ENCODE data around the gene CAMTA1.

DNA sequence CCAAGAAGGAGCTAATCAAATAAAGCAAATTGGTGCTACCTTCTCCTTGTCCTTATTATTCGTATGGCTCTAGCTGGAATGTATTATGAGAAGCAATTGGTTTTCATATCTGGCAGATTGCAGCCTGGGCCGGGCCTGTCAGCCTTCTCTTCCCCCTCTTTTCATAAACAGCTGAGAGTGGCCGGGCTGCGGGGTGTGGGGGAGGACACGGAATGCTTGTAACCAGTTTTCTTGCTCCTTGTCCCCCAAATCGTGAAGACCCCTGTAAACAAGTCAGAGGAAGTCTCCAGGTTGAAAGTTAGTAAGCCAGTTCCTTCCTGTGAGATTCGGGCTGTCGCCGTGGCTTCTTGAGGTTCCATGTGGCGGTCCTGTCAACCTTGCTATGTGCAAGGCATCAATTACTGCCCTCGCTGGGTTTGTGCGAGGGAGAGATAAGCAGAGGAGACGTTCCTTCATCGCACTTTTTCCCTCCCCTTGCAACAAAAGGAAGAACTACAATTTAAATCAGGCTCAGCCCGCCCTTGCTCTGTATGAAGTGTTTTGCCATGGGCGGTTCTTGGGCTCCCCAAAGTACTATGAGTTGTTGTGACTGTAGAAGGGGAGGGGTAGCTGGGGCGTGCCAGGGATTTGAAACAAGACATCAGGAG lies 450.7 kb downstream of the CAMTA1 start:
- TF ChIP-seq SP1 (IDR thresholded peaks at IDR 0.05) = no peak
- TF ChIP-seq HDGF (IDR thresholded peaks at IDR 0.05; ENCODE audit: borderline replicate concordance) = no peak
- no peak for TF ChIP-seq FOXA1 (IDR thresholded peaks at IDR 0.05)
- no peak for TF ChIP-seq ELF4 (IDR thresholded peaks at IDR 0.05)
- TF ChIP-seq CTBP1 (IDR thresholded peaks at IDR 0.05; ENCODE audit: borderline replicate concordance) = no peak
- TF ChIP-seq, protein P1, sequence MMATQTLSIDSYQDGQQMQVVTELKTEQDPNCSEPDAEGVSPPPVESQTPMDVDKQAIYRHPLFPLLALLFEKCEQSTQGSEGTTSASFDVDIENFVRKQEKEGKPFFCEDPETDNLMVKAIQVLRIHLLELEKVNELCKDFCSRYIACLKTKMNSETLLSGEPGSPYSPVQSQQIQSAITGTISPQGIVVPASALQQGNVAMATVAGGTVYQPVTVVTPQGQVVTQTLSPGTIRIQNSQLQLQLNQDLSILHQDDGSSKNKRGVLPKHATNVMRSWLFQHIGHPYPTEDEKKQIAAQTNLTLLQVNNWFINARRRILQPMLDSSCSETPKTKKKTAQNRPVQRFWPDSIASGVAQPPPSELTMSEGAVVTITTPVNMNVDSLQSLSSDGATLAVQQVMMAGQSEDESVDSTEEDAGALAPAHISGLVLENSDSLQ (IDR thresholded peaks at IDR 0.05) = no peak
- TF ChIP-seq ARNT (IDR thresholded peaks at IDR 0.05) = no peak
- TF ChIP-seq BHLHE40 (IDR thresholded peaks at IDR 0.05; ENCODE audit: borderline replicate concordance) = no peak
- no peak for TF ChIP-seq FOXM1 (IDR thresholded peaks at IDR 0.05; ENCODE audit: borderline replicate concordance)
- no peak for TF ChIP-seq SUZ12 (IDR thresholded peaks at IDR 0.05)
- no peak for TF ChIP-seq ZNF384 (IDR thresholded peaks at IDR 0.05)
- no peak for TF ChIP-seq TARDBP (IDR thresholded peaks at IDR 0.05)
- TF ChIP-seq FOXK2 (IDR thresholded peaks at IDR 0.05) = no peak
- no peak for TF ChIP-seq LEF1 (IDR thresholded peaks at IDR 0.05; ENCODE audit: borderline replicate concordance)
